HG02981 (cell line): ENCODE results near the gene MGAM2.
"Not testable (repeated sequence)": the region's sequence is repeated elsewhere in the genome, so short reads cannot be mapped to it uniquely, and the experiment has no call there.

Experiments used
- ATAC-seq: cut with Tn5 transposase; IDR thresholded peaks from one replicate; pipeline ENCODE4 v1.9.1; 2021; ENCODE audit warnings: mild to moderate bottlenecking, moderate library complexity; ENCODE audit not compliant: unreplicated experiment

Gene MGAM2

GRCh38 chr7:142111499-142111898 is at the start of gene MGAM2:
Gene MGAM2, plus strand, starts transcription at chr7:142111718. Its CDS starts 5,156 bp downstream, at chr7:142116874.
- no peak for ATAC-seq

- ATAC-seq: no peak
Observed at GRCh38 chr7:142063551-142064442, 47.7 kb upstream of the MGAM2 start.

GRCh38 chr7:142066536-142066935 is 45.0 kb upstream of the MGAM2 start:
- ATAC-seq: no peak

- no peak for ATAC-seq
Observed at GRCh38 chr7:142077762-142078161, 33.8 kb upstream of the MGAM2 start.

- ATAC-seq: no peak
Observed at GRCh38 chr7:142083605-142084004, 27.9 kb upstream of the MGAM2 start.

- no peak for ATAC-seq
Observed at GRCh38 chr7:142085428-142085827, 26.1 kb upstream of the MGAM2 start.

GRCh38 chr7:142088022-142088714 is 23.4 kb upstream of the MGAM2 start:
- no peak for ATAC-seq

GRCh38 chr7:142089035-142089434 is 22.5 kb upstream of the MGAM2 start:
- no peak for ATAC-seq

- no peak for ATAC-seq
Observed at GRCh38 chr7:142091961-142092360, 19.6 kb upstream of the MGAM2 start.

- ATAC-seq: no peak
Observed at GRCh38 chr7:142094861-142095260, 16.7 kb upstream of the MGAM2 start.

GRCh38 chr7:142097571-142097970 is 13.9 kb upstream of the MGAM2 start:
- no peak for ATAC-seq

- no peak for ATAC-seq
Observed at GRCh38 chr7:142098004-142098403, 13.5 kb upstream of the MGAM2 start.

- ATAC-seq: not testable (repeated sequence)
Observed at GRCh38 chr7:142099347-142099746, 12.2 kb upstream of the MGAM2 start.

- ATAC-seq: no peak
Observed at GRCh38 chr7:142100634-142101033, 10.9 kb upstream of the MGAM2 start.

GRCh38 chr7:142101794-142102193 is 9.7 kb upstream of the MGAM2 start:
- ATAC-seq: not testable (repeated sequence)

GRCh38 chr7:142104550-142105527 is 6.7 kb upstream of the MGAM2 start:
- no peak for ATAC-seq

- ATAC-seq: no peak
Observed at GRCh38 chr7:142108728-142109505, 2.6 kb upstream of the MGAM2 start.

GRCh38 chr7:142110098-142110497 is 1.4 kb upstream of the MGAM2 start:
- no peak for ATAC-seq

- no peak for ATAC-seq
Observed at GRCh38 chr7:142110638-142111037, 880 bp upstream of the MGAM2 start.

GRCh38 chr7:142112086-142112485 is 568 bp downstream of the MGAM2 start:
- ATAC-seq: no peak
